ENCODE data around the gene COL4A5.

DNA sequence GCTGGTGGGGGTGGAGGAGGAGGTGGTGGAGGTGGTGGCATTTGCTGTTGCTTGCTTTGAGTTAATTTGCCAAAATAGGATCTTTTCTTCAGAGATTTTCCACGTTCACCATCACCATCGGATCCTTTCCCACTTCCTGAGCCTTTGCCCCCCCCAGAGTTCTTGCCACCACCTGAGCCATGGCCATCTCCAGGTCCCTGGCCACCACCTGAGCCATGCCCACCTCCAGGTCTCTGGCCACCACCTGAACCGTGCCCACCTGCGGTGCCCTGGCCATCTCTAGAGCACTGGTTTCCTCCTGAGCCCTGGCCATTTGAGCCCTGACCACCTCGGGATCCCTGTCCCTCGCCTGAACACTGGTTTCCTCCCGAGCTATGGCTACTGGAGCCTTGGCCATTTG, 294.8 kb downstream of the COL4A5 start:
- no peak for TF ChIP-seq POLR2A (IDR thresholded peaks at IDR 0.05; ENCODE audit: low read depth, low read length)
- no peak for TF ChIP-seq TAF1 (IDR thresholded peaks at IDR 0.05; ENCODE audit: borderline replicate concordance, low read depth, low read length)
- TF ChIP-seq POLR2AphosphoS5 (IDR thresholded peaks at IDR 0.05; ENCODE audit: low read depth, low read length): no peak
